H9 (cell line): ENCODE measurements around the gene SLC4A1. TPM values are rescaled to one million over a fixed set of nuclear protein-coding genes. Genes with fewer than 3 reads are reported as not detected.

Source experiments
- DNase-seq: peaks from one replicate; pipeline ENCODE4 v3.0.0-alpha.2; 2017
- H2AFZ ChIP-seq: one replicate; pipeline ENCODE4 v1.6.1; 2013; ENCODE audit warnings: mild to moderate bottlenecking, low read length, control low read depth, moderate library complexity
- H2AK5ac ChIP-seq: 2 replicates; pipeline ENCODE4 v1.6.1; 2013; ENCODE audit warnings: low read length, control low read depth, mixed read lengths; ENCODE audit not compliant: insufficient read length
- H2BK120ac ChIP-seq: one replicate; pipeline ENCODE4 v1.6.1; 2013; ENCODE audit warnings: low read depth, mild to moderate bottlenecking, low read length, control low read depth, inconsistent platforms; ENCODE audit not compliant: poor library complexity, severe bottlenecking
- H2BK12ac ChIP-seq: 2 replicates; pipeline ENCODE4 v1.6.1; 2013; ENCODE audit warnings: low read length, control low read depth, mixed read lengths, low read depth; ENCODE audit not compliant: insufficient read length
- H2BK15ac ChIP-seq: 2 replicates; pipeline ENCODE4 v1.6.1; 2013; ENCODE audit warnings: low read depth, low read length, control low read depth
- H2BK20ac ChIP-seq: one replicate; pipeline ENCODE4 v1.6.1; 2013; ENCODE audit warnings: low read depth, mild to moderate bottlenecking, low read length, control low read depth, inconsistent platforms; ENCODE audit not compliant: poor library complexity, severe bottlenecking
- H2BK5ac ChIP-seq: 2 replicates; pipeline ENCODE4 v1.6.1; 2013; ENCODE audit warnings: low read length, control low read depth, mixed read lengths; ENCODE audit not compliant: insufficient read length
- H3K14ac ChIP-seq: 2 replicates; pipeline ENCODE4 v1.6.1; 2013; ENCODE audit warnings: low read length, control low read depth; ENCODE audit not compliant: insufficient read depth
- H3K18ac ChIP-seq: 2 replicates; pipeline ENCODE4 v1.6.1; 2013; ENCODE audit warnings: low read depth, mild to moderate bottlenecking, mixed read lengths, low read length, control low read depth; ENCODE audit not compliant: insufficient read length
- H3K23ac ChIP-seq: 2 replicates; pipeline ENCODE4 v1.6.1; 2013; ENCODE audit warnings: low read length, control low read depth, mixed read lengths, low read depth; ENCODE audit not compliant: insufficient read length
- H3K23me2 ChIP-seq: 2 replicates; pipeline ENCODE4 v1.6.1; 2013; ENCODE audit warnings: low read depth, mild to moderate bottlenecking, mixed read lengths, low read length, control low read depth; ENCODE audit not compliant: insufficient read length, poor library complexity, severe bottlenecking
- H3K27ac ChIP-seq: 2 replicates; pipeline ENCODE4 v1.5.1; 2013; ENCODE audit warnings: low read length, control low read depth, mixed read lengths, low read depth; ENCODE audit not compliant: insufficient read length
- H3K27me3 ChIP-seq: 2 replicates; pipeline ENCODE4 v1.6.1; 2013; ENCODE audit warnings: low read length, control low read depth, inconsistent platforms; ENCODE audit not compliant: insufficient read depth
- H3K4ac ChIP-seq: 2 replicates; pipeline ENCODE4 v1.6.1; 2013; ENCODE audit warnings: low read depth, mild to moderate bottlenecking, control low read depth, inconsistent platforms, low read length, moderate library complexity
- H3K4me1 ChIP-seq: 2 replicates; pipeline ENCODE4 v1.6.1; 2013; ENCODE audit warnings: low read length, control low read depth, inconsistent platforms; ENCODE audit not compliant: insufficient read depth
- H3K4me2 ChIP-seq: 2 replicates; pipeline ENCODE4 v1.6.1; 2013; ENCODE audit warnings: low read length, control low read depth, mixed read lengths; ENCODE audit not compliant: insufficient read length, insufficient read depth
- H3K56ac ChIP-seq: 2 replicates; pipeline ENCODE4 v1.6.1; 2013; ENCODE audit warnings: low read depth, mild to moderate bottlenecking, mixed read lengths, low read length, control low read depth; ENCODE audit not compliant: insufficient read length
- H3K79me1 ChIP-seq: 2 replicates; pipeline ENCODE4 v1.6.1; 2013; ENCODE audit warnings: low read depth, mild to moderate bottlenecking, moderate library complexity, low read length, control low read depth, inconsistent platforms; ENCODE audit not compliant: insufficient read depth, poor library complexity, severe bottlenecking
- H3K79me2 ChIP-seq: 2 replicates; pipeline ENCODE4 v1.6.1; 2013; ENCODE audit warnings: low read length, control low read depth, inconsistent platforms; ENCODE audit not compliant: insufficient read depth
- H3K9ac ChIP-seq: 2 replicates; pipeline ENCODE4 v1.6.1; 2013; ENCODE audit warnings: low read length, control low read depth, mixed read lengths; ENCODE audit not compliant: insufficient read length; ENCODE audit errors: extremely low read depth
- H3K9me3 ChIP-seq: one replicate; pipeline ENCODE4 v1.6.1; 2013; ENCODE audit warnings: low read depth, low read length, inconsistent platforms; ENCODE audit not compliant: control insufficient read depth
- H3T11ph ChIP-seq: one replicate; pipeline ENCODE4 v1.6.1; 2013; ENCODE audit warnings: mild to moderate bottlenecking, low read length, control low read depth, inconsistent platforms
- H4K20me1 ChIP-seq: one replicate; pipeline ENCODE4 v1.6.1; 2013; ENCODE audit not compliant: control insufficient read depth, insufficient read length, insufficient read depth
- H4K5ac ChIP-seq: 2 replicates; pipeline ENCODE4 v1.6.1; 2013; ENCODE audit warnings: low read depth, mild to moderate bottlenecking, mixed read lengths, low read length, control low read depth; ENCODE audit not compliant: insufficient read length
- H4K8ac ChIP-seq: replicated peaks from 2 replicates; pipeline ENCODE4 v1.6.1; 2013; ENCODE audit warnings: low read length, control low read depth, mixed read lengths, low read depth; ENCODE audit not compliant: insufficient read length
- H4K91ac ChIP-seq: 2 replicates; pipeline ENCODE4 v1.6.1; 2013; ENCODE audit warnings: low read depth, mild to moderate bottlenecking, moderate library complexity, mixed read lengths, low read length, control low read depth; ENCODE audit not compliant: insufficient read length
- H3K27ac Mint-ChIP-seq, 3 experiments: 2 replicates in 2 of 3; 3 replicates in 1 of 3; pipeline ENCODE4 v1.8.0; 2020 to 2021; ENCODE audit warnings: mixed read lengths in 3 of 3, mild to moderate bottlenecking in 1 of 3, moderate library complexity in 1 of 3
- H3K27me3 Mint-ChIP-seq: 2 replicates; pipeline ENCODE4 v1.8.0; 2021; ENCODE audit warnings: low read depth, mild to moderate bottlenecking, moderate library complexity, mixed read lengths
- H3K36me3 Mint-ChIP-seq, 3 experiments: 2 replicates in 2 of 3; 3 replicates in 1 of 3; pipeline ENCODE4 v1.8.0; 2020 to 2021; ENCODE audit warnings: low read depth in 3 of 3, mixed read lengths in 3 of 3; ENCODE audit not compliant: insufficient read depth in 1 of 3
- H3K4me1 Mint-ChIP-seq, 2 experiments: 2 replicates each; pipeline ENCODE4 v1.8.0; 2020; ENCODE audit warnings: mixed read lengths in 2 of 2
- H3K4me3 Mint-ChIP-seq, 2 experiments: 2 replicates in 1 of 2; 3 replicates in 1 of 2; pipeline ENCODE4 v1.8.0; 2020 to 2021; ENCODE audit warnings: mild to moderate bottlenecking in 2 of 2, mixed read lengths in 2 of 2, moderate library complexity in 1 of 2
- H3K9me3 Mint-ChIP-seq, 2 experiments: 2 replicates in 1 of 2; 3 replicates in 1 of 2; pipeline ENCODE4 v1.8.0; 2020; ENCODE audit warnings: mild to moderate bottlenecking in 2 of 2, mixed read lengths in 2 of 2, moderate library complexity in 1 of 2
- CTCF ChIP-seq: fragments of 200-600 bp; sonication (generic); conservative IDR thresholded peaks from 3 replicates; pipeline ENCODE4 v1.8.0; 2021; ENCODE audit warnings: antibody characterized with exemption, mild to moderate bottlenecking
- WGBS: extraction: QIAGEN DNeasy Blood & Tissue Kit; methylation state at CpG from one replicate; pipeline ENCODE4 v1.1.7; 2013; ENCODE audit warnings: missing lambda C conversion rate, low lambda C conversion rate, mixed read lengths; ENCODE audit not compliant: insufficient read length; ENCODE audit errors: extremely low coverage; 5-methylcytosine and 5-hydroxymethylcytosine counted together
- total RNA-seq: library from RNA; stranded (reverse); gene quantifications from 2 replicates; pipeline ENCODE4 v1.2.1, GENCODE V29; 2021

SLC4A1 gene
- total RNA-seq, 1 experiment from 2014 or later = not detected

GRCh38 chr17:44279346-44279665 lies 11.4 kb upstream of the SLC4A1 start:
- no CpG with 5 or more reads among the region's 2 CpGs for WGBS
- Mint-ChIP-seq H3K4me3 (peak overlapping the region in 1 of 2 experiments; percentile 25; a peak in 2 of 5 replicates), H3K9me3 (no peaks in the 10 kb centered on the region), H3K36me3 (no peaks in the 10 kb centered on the region), H3K27me3 (peaks cover 3% of the 10 kb centered on the region), H3K4me1 (peaks cover 13 to 26% of the 10 kb centered on the region in 2 experiments), H3K27ac (peak overlapping the region in 2 of 3 experiments; percentile 10 to 17; a peak in 1 of 7 replicates)
- Histone ChIP-seq H3K14ac (no peak overlapping the region; the same call in 1 of the 2 replicates), H3K23ac (no peak overlapping the region), H3K4ac (no peak overlapping the region), H4K5ac (no peak overlapping the region), H4K91ac (no peak overlapping the region), H3K4me2 (no peak overlapping the region), H2BK120ac (no peak overlapping the region), H4K20me1 (no peaks in the 10 kb centered on the region), H2AFZ (no peak overlapping the region), H3K18ac (no peak overlapping the region), H3K27me3 (no peaks in the 10 kb centered on the region), H3K56ac (no peak overlapping the region), H3K23me2 (peaks cover 4% of the 10 kb centered on the region), H2BK20ac (no peak overlapping the region), H2AK5ac (no peak overlapping the region), H2BK15ac (no peak overlapping the region), H3K27ac (no peak overlapping the region), H3K9me3 (no peaks in the 10 kb centered on the region), H2BK12ac (no peak overlapping the region), H3K9ac (no peak overlapping the region), H3K4me1 (peaks cover 8% of the 10 kb centered on the region; the same call in 1 of the 2 replicates), H3T11ph (no peak overlapping the region), H2BK5ac (no peak overlapping the region), H3K79me2 (no peaks in the 10 kb centered on the region), H3K79me1 (no peaks in the 10 kb centered on the region), H4K8ac (no peak overlapping the region)
- no peak for DNase-seq
- no peak for TF ChIP-seq CTCF
